ENCODE measurements around the gene GIPC2. TPM values are rescaled to one million over a fixed set of nuclear protein-coding genes. Genes with fewer than 3 reads are reported as not detected.
A peak's percentile ranks its signal among the peaks of the same experiment; 100 is the strongest.

The GIPC2 gene
- polyA plus RNA-seq, 2 donors = 0.96 to 1.5 TPM

GRCh38 chr1:78033797-78034172 lies 12.0 kb upstream of the GIPC2 start:
- Histone ChIP-seq H3K4me3 (ENCODE audit: low read depth in 1 of 2, low read length in 2 of 2) (no peak overlapping the region), H3K36me3 (ENCODE audit: control insufficient read depth in 2 of 2, insufficient read depth in 2 of 2, low read length in 1 of 2) (no peaks in the 10 kb centered on the region), H3K9me3 (ENCODE audit: control insufficient read depth in 2 of 2, insufficient read depth in 1 of 2, low read depth in 1 of 2, low read length in 1 of 2) (no peaks in the 10 kb centered on the region), H3K27ac (ENCODE audit: low read depth in 2 of 2, low read length in 1 of 2) (peak overlapping the region; percentile 74 to 77), H3K4me1 (ENCODE audit: control insufficient read depth in 2 of 2, insufficient read depth in 2 of 2, low read length in 1 of 2) (peaks cover 0 to 3% of the 10 kb centered on the region in 2 donors), H3K27me3 (ENCODE audit: control insufficient read depth in 1 of 2, insufficient read depth in 2 of 2, low read length in 2 of 2) (no peaks in the 10 kb centered on the region)
- WGBS, 2 donors = 53 to 74% methylated on average over 3 of the region's 3 CpGs

GRCh38 chr1:78035121-78035520 lies 10.6 kb upstream of the GIPC2 start:
- Histone ChIP-seq H3K36me3 (ENCODE audit: control insufficient read depth in 2 of 2, insufficient read depth in 2 of 2, low read length in 1 of 2) (no peaks in the 10 kb centered on the region), H3K4me3 (ENCODE audit: low read depth in 1 of 2, low read length in 2 of 2) (no peak overlapping the region), H3K27ac (ENCODE audit: low read depth in 2 of 2, low read length in 1 of 2) (no peak overlapping the region), H3K9me3 (ENCODE audit: control insufficient read depth in 2 of 2, insufficient read depth in 1 of 2, low read depth in 1 of 2, low read length in 1 of 2) (no peaks in the 10 kb centered on the region), H3K27me3 (ENCODE audit: control insufficient read depth in 1 of 2, insufficient read depth in 2 of 2, low read length in 2 of 2) (no peaks in the 10 kb centered on the region), H3K4me1 (ENCODE audit: control insufficient read depth in 2 of 2, insufficient read depth in 2 of 2, low read length in 1 of 2) (peaks cover 0 to 3% of the 10 kb centered on the region in 2 donors)
- 88 to 94% methylated on average over 2 of the region's 2 CpGs for WGBS, 2 donors

GRCh38 chr1:78036450-78036849 lies 9.3 kb upstream of the GIPC2 start:
- Histone ChIP-seq H3K4me1 (ENCODE audit: control insufficient read depth in 2 of 2, insufficient read depth in 2 of 2, low read length in 1 of 2) (peaks cover 0 to 3% of the 10 kb centered on the region in 2 donors), H3K27me3 (ENCODE audit: control insufficient read depth in 1 of 2, insufficient read depth in 2 of 2, low read length in 2 of 2) (no peaks in the 10 kb centered on the region), H3K27ac (ENCODE audit: low read depth in 2 of 2, low read length in 1 of 2) (no peak overlapping the region), H3K9me3 (ENCODE audit: control insufficient read depth in 2 of 2, insufficient read depth in 1 of 2, low read depth in 1 of 2, low read length in 1 of 2) (no peaks in the 10 kb centered on the region), H3K4me3 (ENCODE audit: low read depth in 1 of 2, low read length in 2 of 2) (no peak overlapping the region), H3K36me3 (ENCODE audit: control insufficient read depth in 2 of 2, insufficient read depth in 2 of 2, low read length in 1 of 2) (no peaks in the 10 kb centered on the region)
- WGBS, 2 donors = 76 to 82% methylated on average over 5 of the region's 5 CpGs

- no peak overlapping the region for H3K27ac ChIP-seq (ENCODE audit: low read depth in 2 of 2, low read length in 1 of 2)
Observed at GRCh38 chr1:78038071-78038470, 7.7 kb upstream of the GIPC2 start.

GRCh38 chr1:78038491-78038939 lies 7.3 kb upstream of the GIPC2 start:
- Histone ChIP-seq H3K36me3 (ENCODE audit: control insufficient read depth in 2 of 2, insufficient read depth in 2 of 2, low read length in 1 of 2) (no peaks in the 10 kb centered on the region), H3K4me3 (ENCODE audit: low read depth in 1 of 2, low read length in 2 of 2) (no peak overlapping the region), H3K27me3 (ENCODE audit: control insufficient read depth in 1 of 2, insufficient read depth in 2 of 2, low read length in 2 of 2) (no peaks in the 10 kb centered on the region), H3K27ac (ENCODE audit: low read depth in 2 of 2, low read length in 1 of 2) (no peak overlapping the region), H3K4me1 (ENCODE audit: control insufficient read depth in 2 of 2, insufficient read depth in 2 of 2, low read length in 1 of 2) (no peaks in the 10 kb centered on the region), H3K9me3 (ENCODE audit: control insufficient read depth in 2 of 2, insufficient read depth in 1 of 2, low read depth in 1 of 2, low read length in 1 of 2) (peaks cover 0 to 2% of the 10 kb centered on the region in 2 donors)

More at GRCh38 chr1:78038071-78038470, 7.7 kb upstream of the GIPC2 start:
- Histone ChIP-seq H3K36me3 (ENCODE audit: control insufficient read depth in 2 of 2, insufficient read depth in 2 of 2, low read length in 1 of 2) (no peaks in the 10 kb centered on the region), H3K4me1 (ENCODE audit: control insufficient read depth in 2 of 2, insufficient read depth in 2 of 2, low read length in 1 of 2) (peaks cover 0 to 1% of the 10 kb centered on the region in 2 donors), H3K27me3 (ENCODE audit: control insufficient read depth in 1 of 2, insufficient read depth in 2 of 2, low read length in 2 of 2) (no peaks in the 10 kb centered on the region), H3K4me3 (ENCODE audit: low read depth in 1 of 2, low read length in 2 of 2) (no peak overlapping the region), H3K9me3 (ENCODE audit: control insufficient read depth in 2 of 2, insufficient read depth in 1 of 2, low read depth in 1 of 2, low read length in 1 of 2) (peaks cover 0 to 2% of the 10 kb centered on the region in 2 donors)
- 50 to 56% methylated on average over 2 of the region's 2 CpGs for WGBS, 2 donors

- WGBS, 2 donors = 45 to 50% methylated on average over 3 of the region's 3 CpGs
- Histone ChIP-seq H3K4me1 (ENCODE audit: control insufficient read depth in 2 of 2, insufficient read depth in 2 of 2, low read length in 1 of 2) (no peaks in the 10 kb centered on the region), H3K27me3 (ENCODE audit: control insufficient read depth in 1 of 2, insufficient read depth in 2 of 2, low read length in 2 of 2) (no peaks in the 10 kb centered on the region), H3K27ac (ENCODE audit: low read depth in 2 of 2, low read length in 1 of 2) (no peak overlapping the region), H3K9me3 (ENCODE audit: control insufficient read depth in 2 of 2, insufficient read depth in 1 of 2, low read depth in 1 of 2, low read length in 1 of 2) (peaks cover 0 to 2% of the 10 kb centered on the region in 2 donors), H3K36me3 (ENCODE audit: control insufficient read depth in 2 of 2, insufficient read depth in 2 of 2, low read length in 1 of 2) (no peaks in the 10 kb centered on the region), H3K4me3 (ENCODE audit: low read depth in 1 of 2, low read length in 2 of 2) (no peak overlapping the region)
Observed at GRCh38 chr1:78040484-78041089, 5.2 kb upstream of the GIPC2 start.

GRCh38 chr1:78043436-78043835 lies 2.3 kb upstream of the GIPC2 start:
- no peak overlapping the region for H3K27ac ChIP-seq (ENCODE audit: low read depth in 2 of 2, low read length in 1 of 2)
- 56 to 80% methylated on average over 3 of the region's 3 CpGs for WGBS, 2 donors
- no peaks in the 10 kb centered on the region for H3K27me3 ChIP-seq (ENCODE audit: control insufficient read depth in 1 of 2, insufficient read depth in 2 of 2, low read length in 2 of 2)
- peaks cover 0 to 2% of the 10 kb centered on the region in 2 donors for H3K9me3 ChIP-seq (ENCODE audit: control insufficient read depth in 2 of 2, insufficient read depth in 1 of 2, low read depth in 1 of 2, low read length in 1 of 2)
- no peaks in the 10 kb centered on the region for H3K4me1 ChIP-seq (ENCODE audit: control insufficient read depth in 2 of 2, insufficient read depth in 2 of 2, low read length in 1 of 2)
- no peaks in the 10 kb centered on the region for H3K36me3 ChIP-seq (ENCODE audit: control insufficient read depth in 2 of 2, insufficient read depth in 2 of 2, low read length in 1 of 2)
- no peak overlapping the region for H3K4me3 ChIP-seq (ENCODE audit: low read depth in 1 of 2, low read length in 2 of 2)

- Histone ChIP-seq H3K4me1 (ENCODE audit: control insufficient read depth in 2 of 2, insufficient read depth in 2 of 2, low read length in 1 of 2) (no peaks in the 10 kb centered on the region), H3K9me3 (ENCODE audit: control insufficient read depth in 2 of 2, insufficient read depth in 1 of 2, low read depth in 1 of 2, low read length in 1 of 2) (peaks cover 0 to 2% of the 10 kb centered on the region in 2 donors), H3K27ac (ENCODE audit: low read depth in 2 of 2, low read length in 1 of 2) (peak overlapping the region in 1 of 2 donors; percentile 7), H3K4me3 (ENCODE audit: low read depth in 1 of 2, low read length in 2 of 2) (peak overlapping the region in 1 of 2 donors; percentile 49), H3K27me3 (ENCODE audit: control insufficient read depth in 1 of 2, insufficient read depth in 2 of 2, low read length in 2 of 2) (no peaks in the 10 kb centered on the region), H3K36me3 (ENCODE audit: control insufficient read depth in 2 of 2, insufficient read depth in 2 of 2, low read length in 1 of 2) (no peaks in the 10 kb centered on the region)
- WGBS, 2 donors = 57 to 76% methylated on average over 14 of the region's 14 CpGs
Observed at GRCh38 chr1:78044796-78045562, 787 bp upstream of the GIPC2 start.

- H3K27ac ChIP-seq (ENCODE audit: low read depth in 2 of 2, low read length in 1 of 2) = peak overlapping the region; percentile 27 to 53
Observed at GRCh38 chr1:78045563-78045925, 222 bp upstream of the GIPC2 start.

More at GRCh38 chr1:78045563-78045925, 222 bp upstream of the GIPC2 start:
- Histone ChIP-seq H3K4me3 (ENCODE audit: low read depth in 1 of 2, low read length in 2 of 2) (peak overlapping the region; percentile 49 to 71), H3K9me3 (ENCODE audit: control insufficient read depth in 2 of 2, insufficient read depth in 1 of 2, low read depth in 1 of 2, low read length in 1 of 2) (peaks cover 0 to 2% of the 10 kb centered on the region in 2 donors), H3K27me3 (ENCODE audit: control insufficient read depth in 1 of 2, insufficient read depth in 2 of 2, low read length in 2 of 2) (no peaks in the 10 kb centered on the region), H3K4me1 (ENCODE audit: control insufficient read depth in 2 of 2, insufficient read depth in 2 of 2, low read length in 1 of 2) (no peaks in the 10 kb centered on the region), H3K36me3 (ENCODE audit: control insufficient read depth in 2 of 2, insufficient read depth in 2 of 2, low read length in 1 of 2) (no peaks in the 10 kb centered on the region)
- 34 to 42% methylated on average over 18 to 19 of the region's 19 CpGs for WGBS, 2 donors
